HL-60 (cell line): ENCODE data around the gene DAP.

ENCODE experiments used
- CTCF ChIP-seq: IDR thresholded peaks from one replicate; pipeline ENCODE4 v1.5.1; 2011; ENCODE audit warnings: low read length, control low read depth, inconsistent platforms; ENCODE audit not compliant: insufficient read depth
- POLR2AphosphoS5 ChIP-seq: IDR thresholded peaks from 2 replicates; pipeline ENCODE4 v1.6.1; 2012; ENCODE audit warnings: low read depth
- REST ChIP-seq: IDR thresholded peaks from 2 replicates; pipeline ENCODE4 v1.6.1; 2012; ENCODE audit warnings: low read depth; ENCODE audit not compliant: insufficient replicate concordance

GRCh38 chr5:10695759-10696543 is 65.1 kb downstream of the DAP start:
- no peak for TF ChIP-seq POLR2AphosphoS5
- TF ChIP-seq CTCF = no peak
- no peak for TF ChIP-seq REST
